GM21723 (cell line): ENCODE results near the gene LGALS13.
"Not testable (repeated sequence)": the region's sequence is repeated elsewhere in the genome, so short reads cannot be mapped to it uniquely, and the experiment has no call there.

Source experiments
- ATAC-seq: cut with Tn5 transposase; IDR thresholded peaks from one replicate; pipeline ENCODE4 v1.9.1; 2021; ENCODE audit warnings: mild to moderate bottlenecking, moderate library complexity; ENCODE audit not compliant: unreplicated experiment

LGALS13 gene

GRCh38 chr19:39613597-39613996, 11.3 kb downstream of the LGALS13 start:
- ATAC-seq: no peak

GRCh38 chr19:39617745-39618144, 15.4 kb downstream of the LGALS13 start:
- no peak for ATAC-seq

- ATAC-seq: no peak
Measured at GRCh38 chr19:39623946-39624345, 21.6 kb downstream of the LGALS13 start.

- ATAC-seq: not testable (repeated sequence)
Measured at GRCh38 chr19:39627631-39628030, 25.3 kb downstream of the LGALS13 start.

GRCh38 chr19:39631178-39631577, 28.9 kb downstream of the LGALS13 start:
- ATAC-seq: no peak

- no peak for ATAC-seq
Measured at GRCh38 chr19:39631626-39632025, 29.3 kb downstream of the LGALS13 start.

- ATAC-seq: no peak
Measured at GRCh38 chr19:39637891-39638290, 35.6 kb downstream of the LGALS13 start.

- no peak for ATAC-seq
Measured at GRCh38 chr19:39641773-39642172, 39.4 kb downstream of the LGALS13 start.

GRCh38 chr19:39643591-39643990, 41.3 kb downstream of the LGALS13 start:
- no peak for ATAC-seq

- ATAC-seq: no peak
Measured at GRCh38 chr19:39645800-39646411, 43.6 kb downstream of the LGALS13 start.

GRCh38 chr19:39647918-39648317, 45.6 kb downstream of the LGALS13 start:
- no peak for ATAC-seq

GRCh38 chr19:39655613-39656012, 53.3 kb downstream of the LGALS13 start, which contains the start of gene LGALS16:
Gene LGALS16, plus strand, starts transcription at chr19:39655913. Its CDS starts 49 bp downstream, at chr19:39655962.
- ATAC-seq: no peak
